Body of pancreas (tissue), 4 donors: ENCODE results near the gene PROX2. TPM values are rescaled to one million over a fixed set of nuclear protein-coding genes. Genes with fewer than 3 reads are reported as not detected.

ENCODE experiments used
- ATAC-seq: fragments of 150-250 bp; one replicate; pipeline ENCODE4 v1.9.1; 2016
- DNase-seq, 4 donors: peaks; one replicate each; pipeline ENCODE4 v3.0.0-alpha.2; 2019
- H3K27ac ChIP-seq, 4 donors: fragments of 200-600 bp; sonication (generic); 1 replicate in 3 of 4; 2 replicates in 1 of 4; pipeline versions ENCODE4 v1.5.1 to v1.6.1; 2016 to 2019; ENCODE audit warnings: mild to moderate bottlenecking in 1 of 4, mixed read lengths in 1 of 4, moderate library complexity in 1 of 4
- H3K27me3 ChIP-seq, 2 donors: fragments of 200-600 bp; sonication (generic); one replicate each; pipeline ENCODE4 v1.6.0; 2016; ENCODE audit warnings: mild to moderate bottlenecking in 1 of 2
- H3K36me3 ChIP-seq, 2 donors: fragments of 200-600 bp; sonication (generic); replicated peaks in 1 of 2; 2 replicates each; pipeline ENCODE4 v1.5.1; 2016; ENCODE audit warnings: low read depth in 2 of 2; ENCODE audit not compliant: insufficient read depth in 1 of 2
- H3K4me1 ChIP-seq: fragments of 200-600 bp; sonication (generic); one replicate; pipeline ENCODE4 v1.6.0; 2016
- H3K4me3 ChIP-seq, 2 donors: fragments of 200-600 bp; sonication (generic); 1 replicate in 1 of 2; 2 replicates in 1 of 2; pipeline ENCODE4 v1.5.1; 2016 to 2019
- H3K9me3 ChIP-seq, 3 donors: fragments of 200-600 bp; sonication (generic); 1 replicate in 2 of 3; 2 replicates in 1 of 3; pipeline ENCODE4 v1.5.1; 2016
- POLR2A ChIP-seq, 3 donors: fragments of 450-650 bp; IDR thresholded peaks; one replicate each; pipeline ENCODE4 v1.6.1; 2016; ENCODE audit warnings: antibody characterized with exemption in 3 of 3, mild to moderate bottlenecking in 2 of 3
- WGBS, 2 donors: methylation state at CpG; one replicate each; pipeline ENCODE4 v1.1.5; 2017; 5-methylcytosine and 5-hydroxymethylcytosine counted together
- intact Hi-C: fragments of 100-400 bp; cut with DNase I; formaldehyde crosslinking; loops from one replicate; pipeline ENCODE4 v1.15.1; 2023
- total RNA-seq, 2 donors: library from RNA; depleted of rRNA; stranded (reverse); fragments of >200 nt; gene quantifications; one replicate each; pipeline ENCODE4 v1.1.0, GENCODE V29; 2016
- TF ChIP-seq, protein P1 (sequence below), 7 experiments: fragments of 450-650 bp in 4 of 7; fragments of 200-600 bp in 3 of 7; sonication (generic) in 3 of 7; IDR thresholded peaks; one replicate each; pipeline ENCODE4 v1.5.1; 2016 to 2019; ENCODE audit warnings: antibody characterized with exemption in 7 of 7

The PROX2 gene
- total RNA-seq, 2 donors from 2014 or later, result 0.52 TPM; not detected in 1

DNA sequence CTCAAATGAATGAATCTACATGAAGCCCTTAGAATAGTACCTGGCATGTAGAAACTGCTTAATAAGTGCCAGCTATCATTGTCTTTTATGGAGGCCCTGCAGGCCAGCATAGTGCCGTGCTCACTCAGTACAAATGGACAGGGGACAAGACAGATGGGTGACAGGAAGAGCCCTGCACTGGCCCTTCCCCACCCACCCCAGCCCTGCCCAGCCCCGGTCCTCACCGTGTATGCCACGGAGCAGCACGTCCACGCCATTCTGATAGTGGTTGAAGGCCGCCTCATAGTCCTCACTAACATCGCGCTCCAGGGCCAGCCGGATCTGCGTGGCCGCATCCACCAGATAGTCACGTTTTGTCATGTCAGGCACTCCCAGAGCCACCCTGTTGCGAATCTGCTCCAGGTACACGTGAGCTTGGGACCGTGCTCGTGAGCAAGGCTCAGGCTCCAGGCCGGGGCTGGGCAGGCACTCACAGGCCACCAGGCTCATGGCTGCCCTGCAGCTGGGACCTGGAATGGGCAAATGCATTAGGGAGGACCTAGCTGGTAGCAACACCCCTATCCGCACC, 45.2 kb upstream of the PROX2 start:
- intact Hi-C loops, result no loop called here
- H3K27ac ChIP-seq, result no peak overlapping the region
- 91 to 92% methylated on average over 2 to 18 of the region's 19 CpGs for WGBS, 2 donors
- TF ChIP-seq, protein P1, sequence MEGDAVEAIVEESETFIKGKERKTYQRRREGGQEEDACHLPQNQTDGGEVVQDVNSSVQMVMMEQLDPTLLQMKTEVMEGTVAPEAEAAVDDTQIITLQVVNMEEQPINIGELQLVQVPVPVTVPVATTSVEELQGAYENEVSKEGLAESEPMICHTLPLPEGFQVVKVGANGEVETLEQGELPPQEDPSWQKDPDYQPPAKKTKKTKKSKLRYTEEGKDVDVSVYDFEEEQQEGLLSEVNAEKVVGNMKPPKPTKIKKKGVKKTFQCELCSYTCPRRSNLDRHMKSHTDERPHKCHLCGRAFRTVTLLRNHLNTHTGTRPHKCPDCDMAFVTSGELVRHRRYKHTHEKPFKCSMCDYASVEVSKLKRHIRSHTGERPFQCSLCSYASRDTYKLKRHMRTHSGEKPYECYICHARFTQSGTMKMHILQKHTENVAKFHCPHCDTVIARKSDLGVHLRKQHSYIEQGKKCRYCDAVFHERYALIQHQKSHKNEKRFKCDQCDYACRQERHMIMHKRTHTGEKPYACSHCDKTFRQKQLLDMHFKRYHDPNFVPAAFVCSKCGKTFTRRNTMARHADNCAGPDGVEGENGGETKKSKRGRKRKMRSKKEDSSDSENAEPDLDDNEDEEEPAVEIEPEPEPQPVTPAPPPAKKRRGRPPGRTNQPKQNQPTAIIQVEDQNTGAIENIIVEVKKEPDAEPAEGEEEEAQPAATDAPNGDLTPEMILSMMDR (IDR thresholded peaks at IDR 0.05), result no peak
- no peak for TF ChIP-seq POLR2A (IDR thresholded peaks at IDR 0.05)
- H3K4me1 ChIP-seq, result peaks cover 4% of the 10 kb centered on the region
- ATAC-seq (no peak), DNase-seq (no peak)
- H3K9me3 ChIP-seq, result no peaks in the 10 kb centered on the region
- no peaks in the 10 kb centered on the region for H3K27me3 ChIP-seq
- H3K36me3 ChIP-seq, result no peaks in the 10 kb centered on the region
- H3K4me3 ChIP-seq, result no peak overlapping the region

DNA sequence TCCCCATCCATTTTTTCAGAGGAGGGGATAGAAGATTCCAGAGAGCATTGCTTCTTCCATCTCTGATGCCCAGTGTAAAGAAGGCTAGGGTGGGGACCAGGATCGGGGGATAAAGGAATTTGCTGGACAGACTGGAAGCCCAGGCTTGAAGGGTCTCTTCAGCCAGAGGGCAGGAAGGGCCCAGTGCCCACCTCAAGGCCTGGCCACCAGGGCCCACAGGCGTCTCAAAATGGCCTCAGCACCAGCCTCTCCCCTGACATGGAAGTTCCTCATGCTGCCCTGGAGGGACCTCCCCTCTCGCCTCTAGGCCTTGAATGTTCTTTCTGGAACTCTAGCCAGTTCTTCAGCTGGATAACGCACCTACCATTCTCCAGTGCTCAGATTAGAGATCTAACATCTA, 44.3 kb upstream of the PROX2 start:
- no peak overlapping the region for H3K4me3 ChIP-seq
- intact Hi-C loops, result no loop called here
- no peaks in the 10 kb centered on the region for H3K9me3 ChIP-seq
- H3K4me1 ChIP-seq, result peaks cover 4% of the 10 kb centered on the region
- H3K36me3 ChIP-seq, result no peaks in the 10 kb centered on the region
- no peak for ATAC-seq
- H3K27ac ChIP-seq, result no peak overlapping the region
- 78 to 85% methylated on average over 4 of the region's 4 CpGs for WGBS, 2 donors
- TF ChIP-seq, protein P1 (IDR thresholded peaks at IDR 0.05), result no peak
- TF ChIP-seq POLR2A (IDR thresholded peaks at IDR 0.05), result no peak
- DNase-seq, result no peak
- no peaks in the 10 kb centered on the region for H3K27me3 ChIP-seq

DNA sequence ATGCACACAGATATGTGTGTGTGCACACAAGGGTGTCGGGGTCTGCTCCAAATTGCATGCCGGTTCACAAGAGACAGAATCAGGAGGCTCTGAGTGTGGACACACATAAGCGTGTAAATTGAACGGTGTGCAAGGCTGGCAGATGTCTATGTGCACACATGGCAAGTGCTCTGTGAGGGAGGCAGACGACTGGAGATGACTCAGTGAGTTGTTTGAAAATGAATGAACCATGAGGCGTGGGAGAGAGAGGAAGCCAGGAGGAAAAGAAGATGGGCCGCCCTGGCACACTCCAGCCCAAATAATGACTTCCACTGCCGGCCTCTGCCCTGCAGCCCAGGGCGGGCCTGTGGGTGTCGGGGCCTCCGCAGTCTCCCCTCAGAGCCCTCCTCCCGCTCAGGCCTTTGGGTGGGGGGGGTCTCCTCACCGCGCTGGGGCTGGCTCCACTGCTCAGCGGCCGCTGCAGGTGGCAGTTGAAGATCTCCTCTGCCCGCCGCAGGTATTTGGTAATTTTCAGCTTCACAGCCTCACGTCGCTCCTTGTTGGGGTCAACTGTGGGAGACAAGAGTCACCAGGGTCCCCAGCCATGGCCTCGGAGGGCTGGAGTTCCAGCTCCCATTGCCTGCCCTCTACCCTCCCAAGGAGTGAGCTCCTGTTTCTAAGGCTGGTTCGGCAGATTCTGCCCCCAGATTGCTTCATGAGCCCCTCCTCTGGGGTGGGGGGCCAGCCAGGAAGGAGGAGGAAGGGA, 43.6 kb upstream of the PROX2 start:
- ATAC-seq (no peak), DNase-seq (no peak)
- WGBS, 2 donors, result 93 to 95% methylated on average over 20 to 21 of the region's 22 CpGs
- Histone ChIP-seq H3K9me3 (no peaks in the 10 kb centered on the region), H3K4me1 (peaks cover 4% of the 10 kb centered on the region), H3K27me3 (no peaks in the 10 kb centered on the region), H3K36me3 (no peaks in the 10 kb centered on the region), H3K27ac (no peak overlapping the region), H3K4me3 (no peak overlapping the region)
- no peak for TF ChIP-seq POLR2A (IDR thresholded peaks at IDR 0.05)
- TF ChIP-seq, protein P1 (IDR thresholded peaks at IDR 0.05), result no peak
- intact Hi-C loops, result no loop called here

DNA sequence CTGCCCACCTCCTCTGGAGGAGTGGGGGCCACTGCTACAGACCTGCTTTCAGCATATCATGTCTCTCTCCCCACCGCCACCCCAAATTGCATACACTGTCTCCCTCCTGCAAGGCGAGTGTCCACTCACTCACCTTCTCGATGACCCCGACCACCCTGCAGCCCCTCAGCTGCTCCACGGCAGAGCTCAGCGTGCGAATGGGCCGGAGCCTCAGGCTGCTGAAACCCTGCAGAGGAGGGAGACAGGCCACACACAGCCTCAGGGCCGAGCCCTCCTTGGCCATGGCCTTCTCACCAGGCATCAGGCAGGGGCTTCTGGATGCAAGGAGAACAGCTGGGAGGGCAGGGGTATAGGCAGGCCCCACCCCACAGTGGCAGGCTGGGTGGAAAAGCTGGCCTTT, 42.4 kb upstream of the PROX2 start:
- H3K27ac ChIP-seq, result no peak overlapping the region
- H3K27me3 ChIP-seq, result no peaks in the 10 kb centered on the region
- no peak for ATAC-seq
- TF ChIP-seq, protein P1 (IDR thresholded peaks at IDR 0.05), result no peak
- TF ChIP-seq POLR2A (IDR thresholded peaks at IDR 0.05), result no peak
- H3K9me3 ChIP-seq, result no peaks in the 10 kb centered on the region
- no peaks in the 10 kb centered on the region for H3K36me3 ChIP-seq
- WGBS, 2 donors, result 88 to 96% methylated on average over 5 to 9 of the region's 9 CpGs
- H3K4me1 ChIP-seq, result peaks cover under 1% of the 10 kb centered on the region
- intact Hi-C loops, result no loop called here
- H3K4me3 ChIP-seq, result no peak overlapping the region
- no peak for DNase-seq
